ENCODE data around the gene TLR9.
A peak's percentile ranks its signal among the peaks of the same experiment; 100 is the strongest.

The TLR9 gene

GRCh38 chr3:52247409-52248164, 22.1 kb upstream of the TLR9 start:
- DNase-seq (ENCODE audit: low spot score): no peak

- DNase-seq (ENCODE audit: low spot score): no peak
Observed at GRCh38 chr3:52246728-52247408, 21.4 kb upstream of the TLR9 start.

DNA sequence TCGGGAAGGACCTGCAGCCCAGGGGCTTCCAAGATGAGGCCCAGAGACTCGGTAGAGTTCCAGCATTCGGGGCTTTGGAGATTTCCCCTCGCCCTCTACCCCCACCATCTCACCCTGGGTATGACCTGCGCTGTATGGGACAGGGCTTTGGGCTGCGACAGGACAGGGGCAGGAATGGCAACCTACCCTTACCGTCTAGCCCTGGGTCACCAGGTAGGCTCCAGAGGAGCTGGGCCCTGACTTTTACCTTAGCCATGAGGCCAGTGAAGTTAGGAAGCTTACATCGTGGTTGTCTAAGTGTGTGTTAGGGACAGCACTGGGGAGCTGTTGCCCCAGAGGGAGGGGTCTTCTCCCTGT, 20.8 kb upstream of the TLR9 start:
- DNase-seq (ENCODE audit: low spot score): no peak

DNA sequence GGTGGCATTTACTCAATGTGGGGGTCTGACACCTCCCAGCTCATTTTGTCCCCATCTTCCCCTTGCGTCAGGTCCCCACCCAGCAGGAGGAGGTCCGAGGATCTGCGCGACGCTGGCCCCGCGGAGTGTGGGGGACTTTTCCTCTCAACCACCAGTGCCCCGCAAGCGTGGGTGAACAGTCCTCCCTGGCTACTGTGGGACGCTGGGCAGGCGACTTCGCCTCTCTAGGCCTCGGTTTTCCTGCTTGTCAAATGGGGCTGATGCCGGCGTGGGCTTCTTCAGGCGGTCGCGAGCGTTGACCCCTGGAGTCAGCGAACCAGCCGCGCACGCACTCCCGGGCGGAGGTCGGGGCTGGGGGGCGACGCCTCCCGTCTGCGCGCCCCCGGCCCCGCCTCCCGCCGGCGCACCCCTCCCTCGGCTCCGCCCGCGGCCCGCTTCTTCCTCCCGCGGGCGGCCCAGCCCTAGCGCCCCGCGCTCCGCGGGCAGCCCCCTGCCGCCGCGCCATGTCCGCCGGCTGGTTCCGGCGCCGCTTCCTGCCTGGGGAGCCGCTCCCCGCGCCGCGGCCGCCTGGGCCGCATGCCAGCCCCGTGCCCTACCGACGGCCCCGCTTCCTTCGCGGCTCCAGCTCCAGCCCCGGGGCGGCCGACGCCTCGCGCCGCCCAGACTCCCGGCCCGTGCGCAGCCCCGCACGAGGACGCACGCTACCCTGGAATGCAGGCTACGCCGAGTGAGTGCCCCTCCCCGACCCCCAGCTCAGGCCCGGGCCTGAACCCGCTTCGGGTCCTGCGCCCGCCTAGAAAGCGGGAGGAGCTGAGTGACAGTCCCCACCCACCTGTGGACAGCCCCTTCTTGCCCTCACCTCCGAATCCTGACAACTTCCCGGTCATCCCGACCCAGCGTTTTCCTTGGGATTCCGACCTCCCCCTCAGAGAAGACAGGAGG, 20.1 kb upstream of the TLR9 start, which contains the start of gene PPM1M:
Gene PPM1M, plus strand, starts transcription at position 438 of the 942 bp plus-strand sequence. Its CDS starts 66 bp downstream, at position 504.
- DNase-seq (ENCODE audit: low spot score): no peak

DNA sequence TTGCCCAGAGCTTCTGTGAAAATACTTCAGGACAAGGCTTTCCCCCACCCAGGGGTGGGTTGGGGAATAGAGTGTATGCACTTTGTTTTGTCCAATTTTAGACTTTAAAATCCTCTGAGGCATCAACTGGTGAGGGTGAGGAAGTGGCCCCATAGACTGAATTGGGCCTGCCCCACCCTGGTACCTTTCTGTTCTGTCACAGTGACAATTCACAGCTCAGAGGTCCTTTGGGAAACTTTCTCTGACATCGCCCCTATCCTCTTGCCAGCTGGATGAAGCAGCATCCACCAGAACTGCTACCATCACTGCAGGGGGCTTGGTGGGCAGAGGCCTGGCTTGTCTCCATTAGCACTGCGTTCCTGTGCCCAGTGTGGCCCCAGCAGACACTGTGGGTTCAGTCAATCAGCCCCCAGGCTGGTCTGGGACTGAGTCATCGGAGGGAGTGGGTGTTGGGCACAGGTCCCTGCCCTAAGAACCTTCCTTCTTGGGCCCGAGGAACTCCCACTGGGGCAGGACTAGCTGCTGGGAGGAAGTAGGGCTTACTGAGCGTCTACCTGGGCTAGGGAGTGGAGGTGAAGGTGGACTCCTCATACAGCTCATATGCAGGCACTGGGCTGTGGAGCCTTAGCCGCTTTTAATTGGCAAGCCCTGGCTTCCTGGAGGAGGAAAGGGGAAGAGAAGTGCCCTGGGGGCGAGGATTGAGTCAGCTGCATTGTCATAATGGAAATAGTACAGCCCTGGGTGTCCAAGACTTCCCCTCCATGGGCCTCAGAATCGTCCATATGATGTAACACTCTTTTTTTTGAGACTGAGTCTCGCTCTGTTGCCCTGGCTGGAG, 18.6 kb upstream of the TLR9 start:
- no peak for DNase-seq (ENCODE audit: low spot score)

DNA sequence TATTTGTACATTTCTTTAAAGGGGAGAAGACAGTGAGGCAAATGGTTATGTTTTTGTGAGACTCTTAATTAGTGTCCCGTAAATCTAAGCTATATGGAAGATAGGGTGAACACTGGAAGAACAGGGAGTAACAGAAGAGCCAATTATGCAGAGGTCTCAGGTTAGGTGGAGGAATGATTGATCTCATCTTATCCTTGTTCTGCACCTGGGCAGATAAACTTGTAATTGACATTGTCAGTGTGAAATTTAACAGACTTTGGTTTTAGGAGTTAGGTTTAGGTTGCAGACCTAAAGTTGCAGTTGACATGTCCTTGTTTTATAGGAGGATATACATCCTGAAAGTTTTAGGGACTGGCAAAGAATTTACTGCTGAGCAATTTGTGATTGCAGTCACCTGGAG, 16.6 kb upstream of the TLR9 start:
- DNase-seq (ENCODE audit: low spot score): no peak

- no peak for DNase-seq (ENCODE audit: low spot score)
Observed at GRCh38 chr3:52240886-52241370, 15.5 kb upstream of the TLR9 start.

GRCh38 chr3:52240059-52240885, 14.8 kb upstream of the TLR9 start:
- DNase-seq (ENCODE audit: low spot score): peak; percentile 83

DNA sequence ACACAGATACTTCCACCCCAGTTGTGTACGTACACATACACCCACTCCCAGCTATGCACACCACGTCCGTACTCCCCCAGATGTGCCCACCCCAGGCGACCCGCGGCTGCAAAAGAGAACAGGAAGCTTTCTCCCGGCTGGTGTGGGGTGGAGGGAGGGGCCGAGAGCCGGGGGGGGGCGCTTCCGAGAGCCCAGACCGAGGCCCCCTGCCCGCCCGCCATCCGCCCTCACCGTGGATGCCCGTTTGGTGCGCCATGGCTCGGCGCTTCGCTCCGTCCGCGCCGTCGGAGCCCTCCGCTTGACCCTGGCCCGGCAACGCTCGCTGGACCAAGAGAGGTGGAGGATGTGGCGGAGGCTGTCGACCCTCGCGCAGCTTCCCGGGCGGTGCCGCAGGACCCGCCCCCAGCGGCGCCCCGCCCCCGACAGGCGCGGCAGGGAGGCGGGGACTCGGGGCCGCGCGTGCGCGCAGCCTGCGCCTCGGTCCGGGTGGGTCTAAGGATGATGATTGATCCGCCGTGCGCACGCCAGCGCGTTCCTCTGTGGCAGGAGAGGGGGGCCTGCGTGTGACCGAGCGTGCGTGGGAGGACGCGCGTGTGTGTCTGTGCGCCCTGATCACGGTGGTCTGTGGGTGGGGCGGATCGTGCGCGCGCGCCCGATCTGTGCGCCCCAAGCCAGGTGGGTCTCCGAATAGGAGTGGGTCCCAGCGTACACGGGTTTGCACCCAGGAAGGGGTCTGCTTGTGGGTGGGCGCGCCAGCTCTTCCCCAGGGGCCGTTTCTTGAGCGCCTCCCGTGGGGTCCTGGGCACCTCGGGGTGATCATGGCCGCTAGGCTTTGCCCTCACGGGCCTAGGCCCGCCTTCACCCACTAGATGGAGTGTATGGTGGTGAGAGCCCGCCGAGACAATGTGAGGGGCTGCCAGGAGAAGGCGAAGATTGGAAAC, 13.6 kb upstream of the TLR9 start, which contains the start of gene TWF2:
Gene TWF2, minus strand, starts transcription at position 398 of the 941 bp plus-strand sequence. Its CDS starts 142 bp downstream, at position 256.
- DNase-seq (ENCODE audit: low spot score): peak; percentile 79

DNA sequence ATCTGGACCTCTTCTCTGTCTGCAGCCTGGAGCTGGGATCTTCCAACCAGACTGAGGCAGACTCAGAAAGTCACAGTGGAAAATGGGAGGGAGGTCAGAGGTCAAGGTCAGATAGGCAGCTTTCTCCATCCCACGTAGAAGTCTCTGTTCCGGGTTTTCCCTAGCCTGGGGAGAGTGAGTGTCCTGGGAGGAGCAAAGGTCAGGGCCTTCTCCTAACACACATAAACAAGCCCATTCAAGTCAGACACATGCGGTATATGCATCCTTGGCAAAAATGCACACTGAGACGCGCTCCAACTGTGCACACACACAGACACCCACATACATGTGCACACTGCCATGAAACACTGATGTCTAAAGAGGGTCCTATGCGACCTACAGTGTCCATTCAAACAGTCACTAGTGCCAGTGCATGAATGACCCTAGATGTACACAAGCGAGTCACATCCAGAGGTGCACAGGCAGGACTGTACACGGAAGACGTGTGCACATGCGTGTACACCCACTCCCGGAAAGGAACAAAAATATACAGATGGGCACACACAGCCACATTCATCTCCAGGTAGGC, 12.8 kb upstream of the TLR9 start:
- DNase-seq (ENCODE audit: low spot score): no peak

- peak; percentile 66 for DNase-seq (ENCODE audit: low spot score)
Observed at GRCh38 chr3:52237657-52238172, 12.3 kb upstream of the TLR9 start.

GRCh38 chr3:52237006-52237656, 11.7 kb upstream of the TLR9 start:
- no peak for DNase-seq (ENCODE audit: low spot score)

DNA sequence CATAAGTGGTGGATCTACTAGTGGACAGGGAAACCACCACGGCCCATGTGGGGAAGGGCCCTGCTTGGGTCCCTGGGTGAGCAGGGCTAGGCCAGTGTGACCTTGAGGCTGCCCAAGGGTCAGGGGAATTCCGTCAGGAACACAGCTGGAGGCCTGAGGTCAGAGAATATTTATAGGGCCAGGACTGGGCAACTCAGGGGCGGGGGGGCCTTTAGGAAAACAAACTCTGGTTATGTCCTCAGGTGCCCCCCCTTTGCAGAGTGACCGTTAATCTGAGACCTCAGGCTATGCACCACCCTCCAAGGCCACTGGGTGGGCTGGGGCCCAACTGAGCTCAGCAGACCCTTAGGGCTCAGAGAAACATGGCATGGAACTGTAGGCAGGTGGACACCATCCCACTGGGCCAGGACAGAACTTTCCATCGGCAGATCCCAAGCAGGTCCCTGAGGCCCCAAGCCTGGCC, 11.0 kb upstream of the TLR9 start:
- DNase-seq (ENCODE audit: low spot score): no peak

- no peak for DNase-seq (ENCODE audit: low spot score)
Observed at GRCh38 chr3:52234516-52235447, 9.3 kb upstream of the TLR9 start.

GRCh38 chr3:52233968-52234367, 8.5 kb upstream of the TLR9 start:
- DNase-seq (ENCODE audit: low spot score): peak; percentile 55

GRCh38 chr3:52233108-52233591, 7.7 kb upstream of the TLR9 start:
- no peak for DNase-seq (ENCODE audit: low spot score)

Measured in globus pallidus (tissue), 1 donor.